Ovary (tissue), 9 donors: ENCODE results near the gene VASH1. TPM values are rescaled to one million over a fixed set of nuclear protein-coding genes. Genes with fewer than 3 reads are reported as not detected.
"Not testable (repeated sequence)": the region's sequence is repeated elsewhere in the genome, so short reads cannot be mapped to it uniquely, and the experiment has no call there.

Source experiments
- DNase-seq, 5 donors: peaks; one replicate each; pipeline ENCODE4 v3.0.0-alpha.2; 2019 to 2020
- H3K27ac ChIP-seq, 2 donors: fragments of 200-600 bp; one replicate each; pipeline versions ENCODE4 v1.5.1 to v1.8.0; 2019 to 2022
- H3K27me3 ChIP-seq: fragments of 200-600 bp; one replicate; pipeline ENCODE4 v1.8.0; 2022
- H3K36me3 ChIP-seq: fragments of 200-600 bp; sonication (generic); one replicate; pipeline ENCODE4 v1.5.1; 2019
- H3K4me1 ChIP-seq: one replicate; pipeline ENCODE4 v1.8.1; 2013; ENCODE audit warnings: mild to moderate bottlenecking, moderate library complexity; ENCODE audit not compliant: insufficient read depth
- H3K4me3 ChIP-seq: fragments of 200-600 bp; sonication (generic); one replicate; pipeline ENCODE4 v1.5.1; 2017
- H3K9me3 ChIP-seq, 2 donors: fragments of 200-600 bp in 1 of 2; sonication (generic) in 1 of 2; one replicate each; pipeline versions ENCODE4 v1.5.1 to v1.8.1; 2013 to 2019; ENCODE audit warnings: mild to moderate bottlenecking in 1 of 2, moderate library complexity in 1 of 2
- CTCF ChIP-seq, 3 donors: fragments of 450-650 bp in 2 of 3; fragments of 200-600 bp in 1 of 3; IDR thresholded peaks; one replicate each; pipeline versions ENCODE4 v1.5.1 to v1.8.0; 2016 to 2022; ENCODE audit warnings: antibody characterized with exemption in 3 of 3, mild to moderate bottlenecking in 1 of 3
- EP300 ChIP-seq: sonication (generic); formaldehyde crosslinking; IDR thresholded peaks from one replicate; pipeline ENCODE4 v1.6.1; 2017; ENCODE audit warnings: antibody characterized with exemption
- POLR2A ChIP-seq: fragments of 450-650 bp; IDR thresholded peaks from one replicate; pipeline ENCODE4 v1.6.1; 2017; ENCODE audit warnings: antibody characterized with exemption, mild to moderate bottlenecking, moderate library complexity
- WGBS, 3 donors: extraction: QIAGEN DNeasy Blood & Tissue Kit in 1 of 3; methylation state at CpG; one replicate each; pipeline versions ENCODE4 v1.1.5 to v1.1.7; 2013 to 2017; 5-methylcytosine and 5-hydroxymethylcytosine counted together
- intact Hi-C, 4 donors: fragments of 100-400 bp; cut with DNase I; formaldehyde crosslinking; loops; one replicate each; pipeline versions ENCODE4 v1.11.0 to v1.15.1; 2022 to 2023
- polyA plus RNA-seq, 2 donors: library from polyadenylated mRNA; stranded (reverse); fragments of 200-250 nt in 1 of 2; fragments of 350-450 nt in 1 of 2; fragmentation: Illumina TruSeq in 1 of 2; extraction: RNeasy Lipid Tissue Mini Kit (QIAGEN cat#74804) in 1 of 2; gene quantifications; one replicate each; pipeline ENCODE4 v1.2.3, GENCODE V29; 2013 to 2014
- total RNA-seq, 7 donors: library from RNA; depleted of rRNA in 2 of 7; stranded (reverse); fragments of >200 nt in 2 of 7; fragmentation: NEBNext Ultra II Directional in 3 of 7; extraction: Animal tissue kit (Norgen Biotek cat#: 25700) in 3 of 7; gene quantifications; one replicate each; pipeline versions ENCODE4 v1.1.0 to v1.2.4, GENCODE V29; 2016 to 2023
- donor health status: DM: no; HTN: no; CAD: no; lungs with moderate emphysema.
- donor health status: DM: no; HTN: no; CAD: no.
- donor health status: Bipolar disorder and iron deficiency.
- donor health status: DM: yes; HTN: yes; CAD: no.
- donor health status: DM: no; HTN: no; CAD: no.
- donor health status: DM: yes; HTN: yes; CAD: no.

VASH1 gene
- total and polyA plus RNA-seq, 9 donors = 5.1 to 23.8 (median 16.7) TPM

- no peaks in the 10 kb centered on the region for H3K4me1 ChIP-seq
- no peak overlapping the region for H3K4me3 ChIP-seq
- WGBS, 3 donors = 63 to 79% (median 63%) methylated on average over 4 of the region's 4 CpGs
- intact Hi-C loops = no loop called here
- no peak overlapping the region for H3K27ac ChIP-seq
- no peaks in the 10 kb centered on the region for H3K9me3 ChIP-seq
- no peaks in the 10 kb centered on the region for H3K36me3 ChIP-seq
- DNase-seq = no peak
- no peak for TF ChIP-seq POLR2A
- no peak for TF ChIP-seq EP300
- no peak for TF ChIP-seq CTCF (IDR thresholded peaks at IDR 0.05)
- no peaks in the 10 kb centered on the region for H3K27me3 ChIP-seq
Observed at GRCh38 chr14:76727384-76727783, 33.9 kb upstream of the VASH1 start.

GRCh38 chr14:76727901-76728300 is 33.4 kb upstream of the VASH1 start:
- no peaks in the 10 kb centered on the region for H3K27me3 ChIP-seq
- H3K27ac ChIP-seq = no peak overlapping the region
- no peak overlapping the region for H3K4me3 ChIP-seq
- 29 to 54% (median 38%) methylated on average over 1 of the region's 1 CpG for WGBS, 3 donors
- no peak for DNase-seq
- H3K4me1 ChIP-seq = no peaks in the 10 kb centered on the region
- no peaks in the 10 kb centered on the region for H3K36me3 ChIP-seq
- intact Hi-C loops = no loop called here
- no peak for TF ChIP-seq CTCF (IDR thresholded peaks at IDR 0.05)
- TF ChIP-seq POLR2A = no peak
- no peak for TF ChIP-seq EP300
- no peaks in the 10 kb centered on the region for H3K9me3 ChIP-seq

- H3K36me3 ChIP-seq = no peaks in the 10 kb centered on the region
- H3K4me3 ChIP-seq = no peak overlapping the region
- no peaks in the 10 kb centered on the region for H3K27me3 ChIP-seq
- no peaks in the 10 kb centered on the region for H3K4me1 ChIP-seq
- no peak overlapping the region for H3K27ac ChIP-seq
- no peak for TF ChIP-seq POLR2A
- no peak for TF ChIP-seq CTCF (IDR thresholded peaks at IDR 0.05)
- TF ChIP-seq EP300 = no peak
- H3K9me3 ChIP-seq = no peaks in the 10 kb centered on the region
- 76 to 95% (median 85%) methylated on average over 2 of the region's 2 CpGs for WGBS, 3 donors
- no peak for DNase-seq
- intact Hi-C loops = no loop called here
Observed at GRCh38 chr14:76729258-76729657, 32.0 kb upstream of the VASH1 start.

- H3K36me3 ChIP-seq = no peaks in the 10 kb centered on the region
- H3K4me3 ChIP-seq = no peak overlapping the region
- intact Hi-C loops = no loop called here
Observed at GRCh38 chr14:76729953-76730505, 31.2 kb upstream of the VASH1 start.

GRCh38 chr14:76734501-76734900 is 26.8 kb upstream of the VASH1 start:
- H3K36me3 ChIP-seq, DNase-seq, H3K9me3 ChIP-seq, H3K4me1 ChIP-seq, intact Hi-C loops, H3K27me3 ChIP-seq, H3K27ac ChIP-seq, H3K4me3 ChIP-seq: not testable (repeated sequence)
- 90 to 97% (median 92%) methylated on average over 5 to 31 of the region's 31 CpGs for WGBS, 3 donors

More at GRCh38 chr14:76729953-76730505, 31.2 kb upstream of the VASH1 start:
- H3K4me1 ChIP-seq = no peaks in the 10 kb centered on the region
- WGBS, 3 donors = 44 to 54% (median 48%) methylated on average over 1 of the region's 1 CpG
- no peak for DNase-seq
- no peaks in the 10 kb centered on the region for H3K27me3 ChIP-seq
- no peak for TF ChIP-seq POLR2A
- no peak for TF ChIP-seq CTCF (IDR thresholded peaks at IDR 0.05)
- no peak for TF ChIP-seq EP300
- H3K9me3 ChIP-seq = no peaks in the 10 kb centered on the region
- H3K27ac ChIP-seq = no peak overlapping the region
